Measurements from ENCODE around the gene RAB35.

The RAB35 gene

GRCh38 chr12:120145164-120145563 lies 28.6 kb upstream of the RAB35 start:
- Histone ChIP-seq H3K27ac (ENCODE audit: low read length) (no peak overlapping the region), H3K4me1 (ENCODE audit: control insufficient read depth in 1 of 2, insufficient read depth in 2 of 2, low read length in 2 of 2) (no peaks in the 10 kb centered on the region), H3K36me3 (ENCODE audit: control insufficient read depth in 1 of 2, insufficient read depth in 2 of 2, low read length in 2 of 2) (peaks cover 77 to 95% of the 10 kb centered on the region in 2 donors), H3K9me3 (ENCODE audit: control insufficient read depth in 1 of 2, low read length in 2 of 2) (no peaks in the 10 kb centered on the region), H3K4me3 (ENCODE audit: low read depth in 1 of 2, low read length in 2 of 2) (no peak overlapping the region), H3K27me3 (ENCODE audit: low read depth, low read length) (no peaks in the 10 kb centered on the region)

GRCh38 chr12:120144215-120144614 lies 27.7 kb upstream of the RAB35 start:
- Histone ChIP-seq H3K36me3 (ENCODE audit: control insufficient read depth in 1 of 2, insufficient read depth in 2 of 2, low read length in 2 of 2) (peaks cover 79 to 95% of the 10 kb centered on the region in 2 donors), H3K27ac (ENCODE audit: low read length) (no peak overlapping the region), H3K4me1 (ENCODE audit: control insufficient read depth in 1 of 2, insufficient read depth in 2 of 2, low read length in 2 of 2) (no peaks in the 10 kb centered on the region), H3K27me3 (ENCODE audit: low read depth, low read length) (no peaks in the 10 kb centered on the region), H3K4me3 (ENCODE audit: low read depth in 1 of 2, low read length in 2 of 2) (no peak overlapping the region), H3K9me3 (ENCODE audit: control insufficient read depth in 1 of 2, low read length in 2 of 2) (no peaks in the 10 kb centered on the region)

GRCh38 chr12:120142231-120142877 lies 25.8 kb upstream of the RAB35 start:
- peaks cover 77 to 92% of the 10 kb centered on the region in 2 donors for H3K36me3 ChIP-seq (ENCODE audit: control insufficient read depth in 1 of 2, insufficient read depth in 2 of 2, low read length in 2 of 2)
- no peaks in the 10 kb centered on the region for H3K27me3 ChIP-seq (ENCODE audit: low read depth, low read length)
- no peak overlapping the region for H3K27ac ChIP-seq (ENCODE audit: low read length)
- no peaks in the 10 kb centered on the region for H3K4me1 ChIP-seq (ENCODE audit: control insufficient read depth in 1 of 2, insufficient read depth in 2 of 2, low read length in 2 of 2)
- no peaks in the 10 kb centered on the region for H3K9me3 ChIP-seq (ENCODE audit: control insufficient read depth in 1 of 2, low read length in 2 of 2)
- no peak overlapping the region for H3K4me3 ChIP-seq (ENCODE audit: low read depth in 1 of 2, low read length in 2 of 2)

GRCh38 chr12:120141336-120141735 lies 24.8 kb upstream of the RAB35 start:
- Histone ChIP-seq H3K9me3 (ENCODE audit: control insufficient read depth in 1 of 2, low read length in 2 of 2) (no peaks in the 10 kb centered on the region), H3K27ac (ENCODE audit: low read length) (no peak overlapping the region), H3K4me1 (ENCODE audit: control insufficient read depth in 1 of 2, insufficient read depth in 2 of 2, low read length in 2 of 2) (no peaks in the 10 kb centered on the region), H3K27me3 (ENCODE audit: low read depth, low read length) (no peaks in the 10 kb centered on the region), H3K4me3 (ENCODE audit: low read depth in 1 of 2, low read length in 2 of 2) (no peak overlapping the region), H3K36me3 (ENCODE audit: control insufficient read depth in 1 of 2, insufficient read depth in 2 of 2, low read length in 2 of 2) (peaks cover 80 to 92% of the 10 kb centered on the region in 2 donors)

GRCh38 chr12:120140603-120141002 lies 24.1 kb upstream of the RAB35 start:
- Histone ChIP-seq H3K4me1 (ENCODE audit: control insufficient read depth in 1 of 2, insufficient read depth in 2 of 2, low read length in 2 of 2) (no peaks in the 10 kb centered on the region), H3K9me3 (ENCODE audit: control insufficient read depth in 1 of 2, low read length in 2 of 2) (no peaks in the 10 kb centered on the region), H3K27me3 (ENCODE audit: low read depth, low read length) (no peaks in the 10 kb centered on the region), H3K36me3 (ENCODE audit: control insufficient read depth in 1 of 2, insufficient read depth in 2 of 2, low read length in 2 of 2) (peaks cover 86 to 95% of the 10 kb centered on the region in 2 donors), H3K4me3 (ENCODE audit: low read depth in 1 of 2, low read length in 2 of 2) (no peak overlapping the region), H3K27ac (ENCODE audit: low read length) (no peak overlapping the region)

GRCh38 chr12:120139958-120140357 lies 23.4 kb upstream of the RAB35 start:
- Histone ChIP-seq H3K4me3 (ENCODE audit: low read depth in 1 of 2, low read length in 2 of 2) (no peak overlapping the region), H3K9me3 (ENCODE audit: control insufficient read depth in 1 of 2, low read length in 2 of 2) (no peaks in the 10 kb centered on the region), H3K27me3 (ENCODE audit: low read depth, low read length) (no peaks in the 10 kb centered on the region), H3K4me1 (ENCODE audit: control insufficient read depth in 1 of 2, insufficient read depth in 2 of 2, low read length in 2 of 2) (no peaks in the 10 kb centered on the region), H3K27ac (ENCODE audit: low read length) (no peak overlapping the region), H3K36me3 (ENCODE audit: control insufficient read depth in 1 of 2, insufficient read depth in 2 of 2, low read length in 2 of 2) (peaks cover 81 to 95% of the 10 kb centered on the region in 2 donors)

- no peaks in the 10 kb centered on the region for H3K27me3 ChIP-seq (ENCODE audit: low read depth, low read length)
- H3K36me3 ChIP-seq (ENCODE audit: control insufficient read depth in 1 of 2, insufficient read depth in 2 of 2, low read length in 2 of 2) = peaks cover 82 to 95% of the 10 kb centered on the region in 2 donors
- no peak overlapping the region for H3K4me3 ChIP-seq (ENCODE audit: low read depth in 1 of 2, low read length in 2 of 2)
- no peaks in the 10 kb centered on the region for H3K4me1 ChIP-seq (ENCODE audit: control insufficient read depth in 1 of 2, insufficient read depth in 2 of 2, low read length in 2 of 2)
- H3K27ac ChIP-seq (ENCODE audit: low read length) = no peak overlapping the region
- no peaks in the 10 kb centered on the region for H3K9me3 ChIP-seq (ENCODE audit: control insufficient read depth in 1 of 2, low read length in 2 of 2)
Measured at GRCh38 chr12:120138366-120138765, 21.8 kb upstream of the RAB35 start.

- Histone ChIP-seq H3K4me1 (ENCODE audit: control insufficient read depth in 1 of 2, insufficient read depth in 2 of 2, low read length in 2 of 2) (no peaks in the 10 kb centered on the region), H3K9me3 (ENCODE audit: control insufficient read depth in 1 of 2, low read length in 2 of 2) (no peaks in the 10 kb centered on the region), H3K27me3 (ENCODE audit: low read depth, low read length) (no peaks in the 10 kb centered on the region), H3K27ac (ENCODE audit: low read length) (no peak overlapping the region), H3K4me3 (ENCODE audit: low read depth in 1 of 2, low read length in 2 of 2) (no peak overlapping the region), H3K36me3 (ENCODE audit: control insufficient read depth in 1 of 2, insufficient read depth in 2 of 2, low read length in 2 of 2) (peaks cover 82 to 95% of the 10 kb centered on the region in 2 donors)
Measured at GRCh38 chr12:120137833-120138232, 21.3 kb upstream of the RAB35 start.

- H3K27me3 ChIP-seq (ENCODE audit: low read depth, low read length) = no peaks in the 10 kb centered on the region
- H3K4me1 ChIP-seq (ENCODE audit: control insufficient read depth in 1 of 2, insufficient read depth in 2 of 2, low read length in 2 of 2) = peaks cover 0 to 3% of the 10 kb centered on the region in 2 donors
- peaks cover 86 to 96% of the 10 kb centered on the region in 2 donors for H3K36me3 ChIP-seq (ENCODE audit: control insufficient read depth in 1 of 2, insufficient read depth in 2 of 2, low read length in 2 of 2)
- H3K4me3 ChIP-seq (ENCODE audit: low read depth in 1 of 2, low read length in 2 of 2) = no peak overlapping the region
- no peak overlapping the region for H3K27ac ChIP-seq (ENCODE audit: low read length)
- H3K9me3 ChIP-seq (ENCODE audit: control insufficient read depth in 1 of 2, low read length in 2 of 2) = no peaks in the 10 kb centered on the region
Measured at GRCh38 chr12:120136093-120136770, 19.7 kb upstream of the RAB35 start.

- no peaks in the 10 kb centered on the region for H3K9me3 ChIP-seq (ENCODE audit: control insufficient read depth in 1 of 2, low read length in 2 of 2)
- no peaks in the 10 kb centered on the region for H3K27me3 ChIP-seq (ENCODE audit: low read depth, low read length)
- H3K4me3 ChIP-seq (ENCODE audit: low read depth in 1 of 2, low read length in 2 of 2) = no peak overlapping the region
- H3K36me3 ChIP-seq (ENCODE audit: control insufficient read depth in 1 of 2, insufficient read depth in 2 of 2, low read length in 2 of 2) = peaks cover 84 to 96% of the 10 kb centered on the region in 2 donors
- peaks cover 0 to 3% of the 10 kb centered on the region in 2 donors for H3K4me1 ChIP-seq (ENCODE audit: control insufficient read depth in 1 of 2, insufficient read depth in 2 of 2, low read length in 2 of 2)
- H3K27ac ChIP-seq (ENCODE audit: low read length) = no peak overlapping the region
Measured at GRCh38 chr12:120134307-120134980, 17.9 kb upstream of the RAB35 start.

- no peak overlapping the region for H3K27ac ChIP-seq (ENCODE audit: low read length)
- H3K4me1 ChIP-seq (ENCODE audit: control insufficient read depth in 1 of 2, insufficient read depth in 2 of 2, low read length in 2 of 2) = peaks cover 0 to 3% of the 10 kb centered on the region in 2 donors
- peaks cover 84 to 98% of the 10 kb centered on the region in 2 donors for H3K36me3 ChIP-seq (ENCODE audit: control insufficient read depth in 1 of 2, insufficient read depth in 2 of 2, low read length in 2 of 2)
- no peaks in the 10 kb centered on the region for H3K9me3 ChIP-seq (ENCODE audit: control insufficient read depth in 1 of 2, low read length in 2 of 2)
- no peaks in the 10 kb centered on the region for H3K27me3 ChIP-seq (ENCODE audit: low read depth, low read length)
- no peak overlapping the region for H3K4me3 ChIP-seq (ENCODE audit: low read depth in 1 of 2, low read length in 2 of 2)
Measured at GRCh38 chr12:120132863-120133385, 16.4 kb upstream of the RAB35 start.
